Measurements from ENCODE around the gene NFE2L2. TPM values are rescaled to one million over a fixed set of nuclear protein-coding genes. Genes with fewer than 3 reads are reported as not detected.

NFE2L2 gene
- total and polyA plus RNA-seq, 2 donors (not counting 1 experiment from before 2014, with no cell fraction given), result 142 to 166 TPM

DNA sequence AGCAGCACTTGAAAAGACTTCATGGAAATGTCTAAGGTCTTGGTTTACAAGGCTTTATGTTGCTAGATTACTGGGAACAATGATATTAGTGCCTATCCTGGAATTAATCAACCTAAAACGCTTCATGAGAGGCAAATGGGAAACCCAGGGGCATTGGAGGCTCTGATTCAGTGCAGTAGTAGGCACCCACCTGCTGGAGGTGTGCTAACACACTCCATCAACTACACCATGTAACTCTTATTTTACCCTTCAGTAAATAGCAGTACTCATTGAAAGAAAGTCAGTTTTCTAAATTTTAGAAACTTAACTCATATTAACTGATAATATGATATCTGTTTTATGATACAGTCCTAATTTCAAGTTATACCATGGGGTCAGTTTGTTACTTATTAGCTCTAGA lies 69.3 kb downstream of the NFE2L2 start:
- no peaks in the 10 kb centered on the region for H3K79me2 ChIP-seq (ENCODE audit: control insufficient read depth, insufficient read depth, low read length)
- H3K4me2 ChIP-seq (ENCODE audit: extremely low read depth, insufficient read depth, low read length), result no peak overlapping the region
- no peaks in the 10 kb centered on the region for H3K27me3 ChIP-seq (ENCODE audit: control insufficient read depth, insufficient read depth, low read length)
- H2AFZ ChIP-seq (ENCODE audit: low read length), result no peak overlapping the region
- H3K36me3 ChIP-seq (ENCODE audit: control insufficient read depth, insufficient read depth, low read length), result no peaks in the 10 kb centered on the region
- H3K27ac ChIP-seq (ENCODE audit: insufficient read depth, low read length), result no peak overlapping the region
- no peak for DNase-seq (ENCODE audit: low read depth in 2 of 2)
- no peaks in the 10 kb centered on the region for H3K4me1 ChIP-seq (ENCODE audit: control insufficient read depth, extremely low read depth, insufficient read depth, low read length)
- no peaks in the 10 kb centered on the region for H4K20me1 ChIP-seq (ENCODE audit: control insufficient read depth, extremely low read depth, insufficient read depth, low read length)
- H3K9ac ChIP-seq (ENCODE audit: insufficient read depth, low read length), result no peak overlapping the region
- TF ChIP-seq, protein P1, sequence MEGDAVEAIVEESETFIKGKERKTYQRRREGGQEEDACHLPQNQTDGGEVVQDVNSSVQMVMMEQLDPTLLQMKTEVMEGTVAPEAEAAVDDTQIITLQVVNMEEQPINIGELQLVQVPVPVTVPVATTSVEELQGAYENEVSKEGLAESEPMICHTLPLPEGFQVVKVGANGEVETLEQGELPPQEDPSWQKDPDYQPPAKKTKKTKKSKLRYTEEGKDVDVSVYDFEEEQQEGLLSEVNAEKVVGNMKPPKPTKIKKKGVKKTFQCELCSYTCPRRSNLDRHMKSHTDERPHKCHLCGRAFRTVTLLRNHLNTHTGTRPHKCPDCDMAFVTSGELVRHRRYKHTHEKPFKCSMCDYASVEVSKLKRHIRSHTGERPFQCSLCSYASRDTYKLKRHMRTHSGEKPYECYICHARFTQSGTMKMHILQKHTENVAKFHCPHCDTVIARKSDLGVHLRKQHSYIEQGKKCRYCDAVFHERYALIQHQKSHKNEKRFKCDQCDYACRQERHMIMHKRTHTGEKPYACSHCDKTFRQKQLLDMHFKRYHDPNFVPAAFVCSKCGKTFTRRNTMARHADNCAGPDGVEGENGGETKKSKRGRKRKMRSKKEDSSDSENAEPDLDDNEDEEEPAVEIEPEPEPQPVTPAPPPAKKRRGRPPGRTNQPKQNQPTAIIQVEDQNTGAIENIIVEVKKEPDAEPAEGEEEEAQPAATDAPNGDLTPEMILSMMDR (conservative IDR thresholded peaks at IDR 0.05 in 1 of 2, IDR thresholded peaks at IDR 0.05 in 1 of 2; ENCODE audit: low read depth in 1 of 2, low read length in 2 of 2), result no peak
- no peak for TF ChIP-seq EZH2 (IDR thresholded peaks at IDR 0.05; ENCODE audit: low read length, missing control alignments)
- H3K4me3 ChIP-seq (replicated peaks in 1 of 4; ENCODE audit: control extremely low read depth in 1 of 4, insufficient read depth in 1 of 4, low read depth in 3 of 4, low read length in 4 of 4), result no peak overlapping the region
- no peaks in the 10 kb centered on the region for H3K9me3 ChIP-seq (ENCODE audit: control insufficient read depth, insufficient read depth, low read depth, low read length)

GRCh38 chr2:177193240-177193639 lies 71.3 kb downstream of the NFE2L2 start:
- no peak overlapping the region for H3K9ac ChIP-seq (ENCODE audit: insufficient read depth, low read length)
- no peak overlapping the region for H3K27ac ChIP-seq (ENCODE audit: insufficient read depth, low read length)
- H3K4me1 ChIP-seq (ENCODE audit: control insufficient read depth, extremely low read depth, insufficient read depth, low read length), result no peaks in the 10 kb centered on the region
- no peak overlapping the region for H2AFZ ChIP-seq (ENCODE audit: low read length)
- no peaks in the 10 kb centered on the region for H3K79me2 ChIP-seq (ENCODE audit: control insufficient read depth, insufficient read depth, low read length)
- no peak overlapping the region for H3K4me3 ChIP-seq (replicated peaks in 1 of 4; ENCODE audit: control extremely low read depth in 1 of 4, insufficient read depth in 1 of 4, low read depth in 3 of 4, low read length in 4 of 4)
- no peaks in the 10 kb centered on the region for H3K9me3 ChIP-seq (ENCODE audit: control insufficient read depth, insufficient read depth, low read depth, low read length)
- H3K36me3 ChIP-seq (ENCODE audit: control insufficient read depth, insufficient read depth, low read length), result no peaks in the 10 kb centered on the region
- no peak for DNase-seq (ENCODE audit: low read depth in 2 of 2)
- no peaks in the 10 kb centered on the region for H3K27me3 ChIP-seq (ENCODE audit: control insufficient read depth, insufficient read depth, low read length)
- TF ChIP-seq, protein P1 (conservative IDR thresholded peaks at IDR 0.05 in 1 of 2, IDR thresholded peaks at IDR 0.05 in 1 of 2; ENCODE audit: low read depth in 1 of 2, low read length in 2 of 2), result no peak
- TF ChIP-seq EZH2 (IDR thresholded peaks at IDR 0.05; ENCODE audit: low read length, missing control alignments), result no peak
- H3K4me2 ChIP-seq (ENCODE audit: extremely low read depth, insufficient read depth, low read length), result no peak overlapping the region
- no peaks in the 10 kb centered on the region for H4K20me1 ChIP-seq (ENCODE audit: control insufficient read depth, extremely low read depth, insufficient read depth, low read length)

DNA sequence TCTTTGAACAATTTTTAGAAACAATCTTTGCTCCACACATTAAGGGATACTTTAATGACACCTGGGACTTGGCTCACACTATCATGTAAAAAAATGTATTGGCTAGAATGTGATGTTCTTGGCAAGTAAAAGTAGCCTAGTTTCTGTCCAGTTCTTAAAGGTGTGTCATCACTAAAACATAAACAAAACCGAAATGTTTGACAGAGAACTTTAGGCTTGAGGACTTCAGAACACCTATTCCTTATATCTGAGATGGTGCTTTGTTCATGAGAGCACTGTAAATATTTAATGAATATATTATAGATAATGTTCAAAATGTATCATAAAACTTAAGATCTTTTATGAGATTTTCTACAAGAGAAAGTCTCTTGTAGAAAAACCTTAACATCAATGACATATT lies 71.7 kb downstream of the NFE2L2 start:
- no peak for TF ChIP-seq EZH2 (IDR thresholded peaks at IDR 0.05; ENCODE audit: low read length, missing control alignments)
- TF ChIP-seq, protein P1 (conservative IDR thresholded peaks at IDR 0.05 in 1 of 2, IDR thresholded peaks at IDR 0.05 in 1 of 2; ENCODE audit: low read depth in 1 of 2, low read length in 2 of 2), result no peak
- H3K4me3 ChIP-seq (replicated peaks in 1 of 4; ENCODE audit: control extremely low read depth in 1 of 4, insufficient read depth in 1 of 4, low read depth in 3 of 4, low read length in 4 of 4), result no peak overlapping the region
- H3K27me3 ChIP-seq (ENCODE audit: control insufficient read depth, insufficient read depth, low read length), result no peaks in the 10 kb centered on the region

More for the DNA sequence above, 71.7 kb downstream of the NFE2L2 start:
- H3K4me2 ChIP-seq (ENCODE audit: extremely low read depth, insufficient read depth, low read length), result no peak overlapping the region
- no peak overlapping the region for H3K27ac ChIP-seq (ENCODE audit: insufficient read depth, low read length)
- no peaks in the 10 kb centered on the region for H3K79me2 ChIP-seq (ENCODE audit: control insufficient read depth, insufficient read depth, low read length)
- peaks cover under 1% of the 10 kb centered on the region for H3K4me1 ChIP-seq (ENCODE audit: control insufficient read depth, extremely low read depth, insufficient read depth, low read length)
- no peaks in the 10 kb centered on the region for H3K36me3 ChIP-seq (ENCODE audit: control insufficient read depth, insufficient read depth, low read length)
- H3K9me3 ChIP-seq (ENCODE audit: control insufficient read depth, insufficient read depth, low read depth, low read length), result no peaks in the 10 kb centered on the region
- no peak overlapping the region for H3K9ac ChIP-seq (ENCODE audit: insufficient read depth, low read length)
- no peak for DNase-seq (ENCODE audit: low read depth in 2 of 2)
- no peak overlapping the region for H2AFZ ChIP-seq (ENCODE audit: low read length)
- no peaks in the 10 kb centered on the region for H4K20me1 ChIP-seq (ENCODE audit: control insufficient read depth, extremely low read depth, insufficient read depth, low read length)

Measured in fibroblast of lung (primary cell).